A549 (cell line): ENCODE data around the gene IFNL3. TPM values are rescaled to one million over a fixed set of nuclear protein-coding genes. Genes with fewer than 3 reads are reported as not detected.

Experiments
- polyA plus RNA-seq, 4 experiments: library from polyadenylated mRNA; depleted of rRNA in 3 of 4; stranded (reverse); fragments of >200 nt; fragmentation: RNase III in 1 of 4; extraction: RNeasy Plus Mini Kit Qiagen cat#74134 plus additional on column Dnase treatment in 1 of 4; gene quantifications; 2 replicates in 3 of 4; 3 replicates in 1 of 4; pipeline ENCODE4 v1.2.3, GENCODE V29; 2011 to 2017

Gene IFNL3
- polyA plus RNA-seq, 2 of the 4 experiments (the other 2 are of a cell fraction), result not detected

Other genes starting within 250 kb of the IFNL3 start
- 13.4 and 15.2 TPM in 2 replicates for gene FBXO27, start 212.5 kb downstream of the IFNL3 start, polyA plus RNA-seq (2011; rRNA removed)
- 12.5 to 17.5 TPM (median 14.2 TPM) in 3 replicates for gene FBXO27, start 212.5 kb downstream of the IFNL3 start, polyA plus RNA-seq (2017; fragmentation: RNase III; extraction: RNeasy Plus Mini Kit Qiagen cat#74134 plus additional on column Dnase treatment)
- 0.06 and 0.08 TPM in 2 replicates for gene ACP7, start 160.6 kb downstream of the IFNL3 start, polyA plus RNA-seq (2011; rRNA removed)
- gene ACP7, start 160.6 kb downstream of the IFNL3 start, polyA plus RNA-seq (2017; fragmentation: RNase III; extraction: RNeasy Plus Mini Kit Qiagen cat#74134 plus additional on column Dnase treatment), result 0.25 to 0.44 TPM (median 0.28 TPM) in 3 replicates
- gene PAK4, start 119.2 kb downstream of the IFNL3 start, polyA plus RNA-seq (2011; rRNA removed), result 37.9 and 42.9 TPM in 2 replicates
- gene PAK4, start 119.2 kb downstream of the IFNL3 start, polyA plus RNA-seq (2017; fragmentation: RNase III; extraction: RNeasy Plus Mini Kit Qiagen cat#74134 plus additional on column Dnase treatment), result 75.8 to 84.2 TPM (median 76.7 TPM) in 3 replicates
- gene NCCRP1, start 48.0 kb downstream of the IFNL3 start, polyA plus RNA-seq (2011; rRNA removed), result 0.90 and 1.1 TPM in 2 replicates
- 0.71 to 1.1 TPM (median 0.99 TPM) in 3 replicates for gene NCCRP1, start 48.0 kb downstream of the IFNL3 start, polyA plus RNA-seq (2017; fragmentation: RNase III; extraction: RNeasy Plus Mini Kit Qiagen cat#74134 plus additional on column Dnase treatment)
- not detected in 2 replicates for gene SYCN, start 40.7 kb downstream of the IFNL3 start, polyA plus RNA-seq (2011; rRNA removed)
- not detected in 3 replicates for gene SYCN, start 40.7 kb downstream of the IFNL3 start, polyA plus RNA-seq (2017; fragmentation: RNase III; extraction: RNeasy Plus Mini Kit Qiagen cat#74134 plus additional on column Dnase treatment)
- not detected in 2 replicates for gene IFNL4, start 3.9 kb upstream of the IFNL3 start, polyA plus RNA-seq (2011; rRNA removed)
- gene IFNL4, start 3.9 kb upstream of the IFNL3 start, polyA plus RNA-seq (2017; fragmentation: RNase III; extraction: RNeasy Plus Mini Kit Qiagen cat#74134 plus additional on column Dnase treatment), result not detected in 3 replicates
- gene IFNL2, start 23.4 kb upstream of the IFNL3 start, polyA plus RNA-seq (2011; rRNA removed), result not detected in 2 replicates
- not detected in 3 replicates for gene IFNL2, start 23.4 kb upstream of the IFNL3 start, polyA plus RNA-seq (2017; fragmentation: RNase III; extraction: RNeasy Plus Mini Kit Qiagen cat#74134 plus additional on column Dnase treatment)
- gene IFNL1, start 51.4 kb upstream of the IFNL3 start, polyA plus RNA-seq (2011; rRNA removed), result not detected in 2 replicates
- not detected in 3 replicates for gene IFNL1, start 51.4 kb upstream of the IFNL3 start, polyA plus RNA-seq (2017; fragmentation: RNase III; extraction: RNeasy Plus Mini Kit Qiagen cat#74134 plus additional on column Dnase treatment)
- 1.1 and 1.6 TPM in 2 replicates for gene LRFN1, start 75.9 kb upstream of the IFNL3 start, polyA plus RNA-seq (2011; rRNA removed)
- 7.9 to 9.1 TPM (median 8.7 TPM) in 3 replicates for gene LRFN1, start 75.9 kb upstream of the IFNL3 start, polyA plus RNA-seq (2017; fragmentation: RNase III; extraction: RNeasy Plus Mini Kit Qiagen cat#74134 plus additional on column Dnase treatment)
- gene GMFG, start 91.0 kb upstream of the IFNL3 start, polyA plus RNA-seq (2011; rRNA removed), result 0.37 TPM in 1 of 2 replicates, not detected in the other
- 0.47 TPM in 1 of 3 replicates, not detected in the others for gene GMFG, start 91.0 kb upstream of the IFNL3 start, polyA plus RNA-seq (2017; fragmentation: RNase III; extraction: RNeasy Plus Mini Kit Qiagen cat#74134 plus additional on column Dnase treatment)
- 82.1 and 101 TPM in 2 replicates for gene SAMD4B, start 97.4 kb upstream of the IFNL3 start, polyA plus RNA-seq (2011; rRNA removed)
- 113 to 118 TPM (median 116 TPM) in 3 replicates for gene SAMD4B, start 97.4 kb upstream of the IFNL3 start, polyA plus RNA-seq (2017; fragmentation: RNase III; extraction: RNeasy Plus Mini Kit Qiagen cat#74134 plus additional on column Dnase treatment)
- 73.0 and 103 TPM in 2 replicates for gene PAF1, start 146.1 kb upstream of the IFNL3 start, polyA plus RNA-seq (2011; rRNA removed)
- 89.4 to 110 TPM (median 108 TPM) in 3 replicates for gene PAF1, start 146.1 kb upstream of the IFNL3 start, polyA plus RNA-seq (2017; fragmentation: RNase III; extraction: RNeasy Plus Mini Kit Qiagen cat#74134 plus additional on column Dnase treatment)
- gene MED29, start 146.4 kb upstream of the IFNL3 start, polyA plus RNA-seq (2011; rRNA removed), result 55.7 and 57.5 TPM in 2 replicates
- 47.7 to 50.7 TPM (median 48.7 TPM) in 3 replicates for gene MED29, start 146.4 kb upstream of the IFNL3 start, polyA plus RNA-seq (2017; fragmentation: RNase III; extraction: RNeasy Plus Mini Kit Qiagen cat#74134 plus additional on column Dnase treatment)
- 29.1 and 35.6 TPM in 2 replicates for gene ZFP36, start 161.8 kb upstream of the IFNL3 start, polyA plus RNA-seq (2011; rRNA removed)
- gene ZFP36, start 161.8 kb upstream of the IFNL3 start, polyA plus RNA-seq (2017; fragmentation: RNase III; extraction: RNeasy Plus Mini Kit Qiagen cat#74134 plus additional on column Dnase treatment), result 16.5 to 22.1 TPM (median 18.3 TPM) in 3 replicates
- gene PLEKHG2, start 167.7 kb upstream of the IFNL3 start, polyA plus RNA-seq (2011; rRNA removed), result 21.6 and 35.1 TPM in 2 replicates
- 32.2 to 41.7 TPM (median 39.1 TPM) in 3 replicates for gene PLEKHG2, start 167.7 kb upstream of the IFNL3 start, polyA plus RNA-seq (2017; fragmentation: RNase III; extraction: RNeasy Plus Mini Kit Qiagen cat#74134 plus additional on column Dnase treatment)
- gene RPS16, start 190.9 kb upstream of the IFNL3 start, polyA plus RNA-seq (2011; rRNA removed), result 4,855 and 5,722 TPM in 2 replicates
- gene RPS16, start 190.9 kb upstream of the IFNL3 start, polyA plus RNA-seq (2017; fragmentation: RNase III; extraction: RNeasy Plus Mini Kit Qiagen cat#74134 plus additional on column Dnase treatment), result 4,280 to 4,348 TPM (median 4,297 TPM) in 3 replicates
- 133 and 186 TPM in 2 replicates for gene SUPT5H, start 200.6 kb upstream of the IFNL3 start, polyA plus RNA-seq (2011; rRNA removed)
- 200 to 223 TPM (median 222 TPM) in 3 replicates for gene SUPT5H, start 200.6 kb upstream of the IFNL3 start, polyA plus RNA-seq (2017; fragmentation: RNase III; extraction: RNeasy Plus Mini Kit Qiagen cat#74134 plus additional on column Dnase treatment)
- 234 and 246 TPM in 2 replicates for gene TIMM50, start 235.8 kb upstream of the IFNL3 start, polyA plus RNA-seq (2011; rRNA removed)
- gene TIMM50, start 235.8 kb upstream of the IFNL3 start, polyA plus RNA-seq (2017; fragmentation: RNase III; extraction: RNeasy Plus Mini Kit Qiagen cat#74134 plus additional on column Dnase treatment), result 196 to 206 TPM (median 204 TPM) in 3 replicates